ENCODE measurements around the gene PREP.
A peak's percentile ranks its signal among the peaks of the same experiment; 100 is the strongest.

PREP gene

DNA sequence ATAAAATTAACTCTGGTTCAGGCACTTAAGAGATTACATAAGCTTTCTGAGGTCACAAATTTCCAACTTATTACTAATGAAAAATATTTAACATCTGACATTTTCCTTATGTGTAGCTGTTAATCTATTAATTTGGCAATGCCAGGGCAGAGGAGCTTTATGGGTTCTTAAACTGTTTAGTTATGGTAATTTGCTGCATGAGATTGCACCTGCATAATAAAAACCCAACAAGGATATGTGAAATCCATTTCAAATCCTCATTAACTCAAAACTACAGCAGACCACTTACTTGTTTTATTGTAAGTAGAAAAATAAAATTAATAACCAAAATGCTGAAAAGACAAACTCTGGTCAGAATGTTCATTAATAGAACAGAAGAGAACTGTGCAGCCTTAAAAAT is 98.1 kb downstream of the PREP start:
- no peak for DNase-seq

DNA sequence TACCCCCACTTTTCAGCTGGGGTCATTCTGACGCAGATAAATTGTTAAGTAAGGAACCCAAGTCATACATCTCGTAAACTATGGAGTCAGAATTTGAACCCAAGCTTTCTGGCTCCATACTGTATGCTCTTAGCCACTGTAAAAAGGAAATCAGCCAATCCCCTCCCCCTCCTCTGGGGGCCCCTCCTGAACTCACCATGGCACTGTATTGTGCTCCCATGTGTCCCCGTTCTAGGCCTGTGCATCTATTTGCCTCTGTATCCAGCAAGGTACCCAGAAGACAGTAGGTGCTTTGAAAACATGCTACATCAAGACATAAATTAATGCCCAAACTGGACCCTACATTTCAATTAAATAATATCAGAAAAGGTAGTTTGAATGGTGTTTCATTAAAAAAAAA is 98.5 kb downstream of the PREP start:
- DNase-seq: no peak

DNA sequence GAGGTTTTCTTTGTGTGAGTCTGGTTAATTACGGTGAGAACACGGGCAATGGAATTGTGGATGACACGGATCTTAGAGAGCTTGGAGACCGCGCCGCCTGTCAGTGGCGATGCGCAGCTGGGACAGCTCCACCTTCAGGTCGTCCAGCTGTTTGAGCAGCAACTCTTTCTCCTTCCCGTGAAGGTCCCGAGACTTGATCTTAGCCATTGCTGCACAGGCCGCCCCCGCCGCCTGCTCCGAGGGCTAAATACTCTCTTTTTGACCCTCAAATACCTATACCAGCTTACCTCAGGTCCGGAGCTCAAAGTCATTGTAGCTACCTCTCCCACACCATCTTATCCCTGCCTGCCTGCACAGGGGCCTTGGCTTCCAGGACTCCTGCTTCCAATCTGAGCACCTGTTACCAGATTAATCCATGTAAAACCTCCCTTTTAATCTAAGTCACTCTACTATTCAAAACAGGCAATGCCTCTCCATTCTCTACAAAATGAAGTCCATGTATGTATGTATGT is 100.2 kb downstream of the PREP start:
- no peak for DNase-seq

DNA sequence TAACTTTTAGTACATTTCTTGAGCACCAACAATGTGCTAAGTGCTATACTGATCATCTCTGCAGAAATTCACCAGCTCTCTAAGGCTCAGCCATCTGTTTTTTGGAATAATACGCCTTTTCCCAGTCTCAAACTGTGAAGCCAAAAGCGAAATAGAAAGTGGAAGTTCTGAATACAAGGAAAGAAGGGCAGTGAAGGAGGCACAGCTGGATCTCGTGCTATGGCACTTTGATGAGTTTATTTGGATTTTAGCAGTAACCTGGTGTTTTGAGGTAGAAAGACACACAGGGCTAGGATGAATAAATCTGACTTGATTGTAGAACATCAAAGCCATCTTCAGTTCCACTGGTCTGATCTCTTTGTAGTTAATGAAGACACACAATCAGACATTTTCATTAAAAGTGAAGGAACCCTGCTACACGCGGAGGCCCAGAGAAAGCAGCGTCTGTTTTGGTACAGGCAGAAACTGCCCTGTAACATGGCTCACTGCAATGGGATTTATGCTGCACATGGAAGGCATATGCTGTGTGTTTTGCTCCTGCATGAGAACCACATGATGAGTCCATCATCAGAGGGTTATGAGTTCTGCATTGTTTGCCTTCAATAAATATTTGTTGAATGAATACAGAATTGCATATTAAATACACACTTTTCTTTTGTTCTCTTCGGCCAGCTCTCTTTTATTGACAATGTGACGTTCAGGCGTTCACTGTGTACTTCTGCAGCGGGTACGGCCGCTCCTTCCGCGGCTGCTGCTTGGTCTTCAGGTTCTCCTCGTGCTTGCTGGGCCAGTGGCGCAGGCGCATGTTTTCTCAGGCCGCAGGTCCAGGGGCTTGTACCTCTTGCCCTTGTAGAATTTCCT is 100.9 kb downstream of the PREP start:
- peak; percentile 10 for DNase-seq

DNA sequence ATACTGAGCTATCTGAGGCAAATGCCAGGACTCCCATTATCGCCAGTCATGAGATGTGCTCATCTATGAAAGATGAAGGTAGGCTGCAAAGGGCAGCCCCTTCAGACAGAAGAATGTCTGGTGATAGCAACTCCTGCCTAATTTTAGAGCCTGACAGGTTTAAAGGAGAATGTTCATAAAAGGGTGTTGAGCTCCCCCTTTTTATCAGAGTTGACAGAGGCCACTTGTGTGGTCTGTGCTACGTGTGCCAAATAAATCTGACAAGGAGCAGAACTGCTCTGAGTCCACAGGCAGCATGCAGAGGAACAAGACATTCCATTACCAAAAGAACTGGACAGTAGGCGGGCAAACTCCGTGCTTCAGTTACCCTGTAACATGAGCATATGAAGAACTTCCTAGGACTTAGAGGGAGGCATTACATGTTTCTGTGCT is 101.8 kb downstream of the PREP start:
- peak; percentile 24 for DNase-seq

DNA sequence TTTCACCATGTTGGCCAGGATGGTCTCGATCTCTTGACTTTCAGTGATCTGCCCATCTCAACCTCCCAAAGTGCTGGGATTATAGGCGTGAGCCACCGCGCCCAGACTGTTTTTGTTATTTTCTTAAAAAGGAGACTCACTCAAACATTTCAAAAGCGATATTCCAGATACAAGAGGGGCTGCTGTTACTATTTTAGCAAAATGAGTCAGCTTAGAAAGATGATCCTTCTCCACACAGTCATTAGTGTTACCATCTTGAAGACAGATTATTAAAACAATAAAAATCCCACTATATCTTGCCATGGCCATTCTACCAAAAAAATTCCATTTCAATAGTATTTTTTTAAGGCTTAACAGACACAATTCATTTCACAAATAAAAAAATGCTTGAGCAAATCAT is 102.8 kb downstream of the PREP start:
- peak; percentile 32 for DNase-seq

DNA sequence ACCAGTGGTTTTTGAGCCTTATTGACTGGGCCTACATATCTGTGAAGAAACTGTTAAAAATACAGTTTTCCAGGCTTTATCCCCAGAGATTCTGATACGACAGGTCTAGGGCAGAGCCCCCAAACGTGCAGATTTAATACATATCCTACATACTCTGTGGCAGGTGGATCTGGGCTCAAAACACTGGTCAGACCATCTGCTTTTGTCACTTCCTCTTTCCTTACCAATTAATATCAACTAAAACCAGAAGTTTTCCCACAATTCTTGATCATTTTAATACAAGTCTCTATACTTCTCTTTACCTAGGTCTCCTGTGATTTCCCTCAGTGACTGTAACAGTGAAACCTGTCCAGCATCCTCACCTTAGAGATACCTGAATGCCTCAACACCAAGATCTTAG is 108.8 kb downstream of the PREP start:
- DNase-seq: no peak

DNA sequence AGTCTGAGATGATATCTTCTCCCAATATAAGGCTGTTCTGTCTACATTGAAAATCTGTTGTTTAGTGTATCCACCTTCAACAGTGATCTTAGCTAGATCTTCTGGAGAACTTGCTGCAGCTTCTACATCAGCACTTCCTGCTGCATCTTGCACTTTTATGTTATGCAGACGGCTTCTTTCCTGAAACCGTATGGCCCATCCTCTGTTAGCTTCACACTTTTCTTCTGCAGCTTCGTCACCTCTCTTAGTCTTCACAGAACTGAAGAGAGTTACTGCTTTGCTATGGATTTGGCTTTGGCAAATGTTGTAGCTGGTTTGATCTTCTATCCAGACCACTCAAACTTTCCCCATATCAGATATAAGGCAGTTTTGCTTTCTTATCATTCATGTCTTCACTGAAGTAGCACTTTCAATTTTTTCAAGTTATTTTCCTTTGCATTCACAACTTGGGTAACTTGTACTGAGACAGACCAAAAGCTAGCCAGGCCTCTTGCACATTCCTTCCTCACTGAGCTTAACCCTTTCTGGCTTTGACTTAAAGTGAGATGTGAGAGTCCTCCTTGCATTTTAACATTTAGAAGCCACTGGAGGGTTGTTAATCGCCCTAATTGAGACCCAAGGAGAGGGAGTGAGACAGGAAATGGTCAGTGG is 110.1 kb downstream of the PREP start:
- DNase-seq: no peak

DNA sequence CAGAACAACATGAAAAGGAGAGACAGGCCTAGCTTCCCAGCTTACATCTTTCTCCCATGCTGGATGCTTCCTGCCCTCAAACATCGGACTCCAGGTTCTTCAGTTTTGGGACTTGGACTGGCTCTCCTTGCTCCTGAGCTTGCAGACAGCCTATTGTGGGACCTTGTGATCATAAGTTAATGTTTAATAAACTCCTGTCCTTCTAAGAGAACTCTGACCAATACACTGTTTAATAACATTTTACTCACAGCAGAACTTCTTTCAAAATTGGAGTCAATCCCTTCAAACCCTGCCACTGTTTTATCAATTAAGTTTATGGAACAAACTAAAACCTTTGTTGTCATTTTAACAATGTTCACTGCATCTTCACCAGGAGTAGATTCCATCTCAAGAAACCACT is 111.4 kb downstream of the PREP start:
- DNase-seq: no peak

DNA sequence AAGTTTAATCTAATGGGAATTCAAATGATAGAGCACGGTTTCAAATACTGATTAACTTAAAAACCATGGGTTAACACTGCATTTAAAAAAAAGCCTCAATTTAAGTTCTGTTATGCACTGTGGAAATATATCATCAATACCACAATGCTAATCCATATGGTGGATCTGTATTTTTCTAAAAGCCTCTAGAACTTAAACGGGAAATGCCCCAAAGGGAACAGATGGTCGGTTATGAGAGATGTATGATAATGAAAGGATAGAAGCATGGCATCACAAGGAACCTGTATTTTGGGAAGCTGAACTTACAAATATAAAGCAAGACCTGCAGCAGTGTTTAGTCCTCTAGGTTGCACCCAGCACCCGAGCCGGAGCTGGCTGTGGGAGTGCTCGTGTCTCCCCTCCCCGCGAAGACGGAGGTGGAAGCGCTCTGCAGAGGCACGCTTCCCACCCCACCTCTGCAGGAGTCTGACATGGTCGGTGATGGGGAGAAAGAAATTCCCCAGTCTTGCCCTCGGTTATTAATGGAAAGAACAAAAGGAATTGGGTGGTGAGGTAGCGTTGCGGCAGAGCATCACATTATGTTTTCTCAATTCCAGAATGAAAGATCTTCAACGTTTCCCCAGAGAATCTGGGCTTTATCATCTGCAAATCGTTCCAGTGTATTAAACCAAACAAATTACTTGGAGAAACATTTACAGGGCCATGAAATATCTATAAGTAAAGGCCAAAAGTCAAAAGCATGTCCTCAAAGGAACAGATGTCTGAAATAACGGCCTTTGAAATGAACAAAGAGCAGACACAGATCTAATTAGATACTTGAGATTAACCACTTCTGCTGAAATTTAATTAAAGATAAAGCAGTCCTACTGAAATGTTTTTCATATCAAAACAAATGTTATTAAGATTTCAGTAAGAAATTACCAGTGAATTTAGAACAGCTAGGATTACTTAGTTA is 120.0 kb downstream of the PREP start:
- DNase-seq: no peak

DNA sequence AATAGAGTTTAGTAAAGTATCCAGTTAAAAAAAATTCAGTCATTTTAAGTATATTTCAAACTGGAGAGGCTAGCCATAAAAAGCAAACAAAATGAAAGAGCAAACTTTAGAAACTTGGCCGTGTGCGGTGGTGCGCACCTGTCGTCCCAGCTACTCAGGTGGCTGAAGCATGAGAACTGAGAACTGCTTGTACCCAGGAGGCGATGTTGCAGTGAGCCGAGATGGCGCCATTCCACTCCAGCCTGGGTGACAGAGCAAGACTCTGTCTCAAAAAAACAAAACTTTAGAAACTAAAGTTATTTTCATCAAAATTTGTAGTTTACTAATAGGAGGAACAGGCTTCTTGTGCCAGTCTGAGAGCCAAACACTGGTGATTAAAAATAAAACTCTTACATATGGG is 122.8 kb downstream of the PREP start:
- no peak for DNase-seq

DNA sequence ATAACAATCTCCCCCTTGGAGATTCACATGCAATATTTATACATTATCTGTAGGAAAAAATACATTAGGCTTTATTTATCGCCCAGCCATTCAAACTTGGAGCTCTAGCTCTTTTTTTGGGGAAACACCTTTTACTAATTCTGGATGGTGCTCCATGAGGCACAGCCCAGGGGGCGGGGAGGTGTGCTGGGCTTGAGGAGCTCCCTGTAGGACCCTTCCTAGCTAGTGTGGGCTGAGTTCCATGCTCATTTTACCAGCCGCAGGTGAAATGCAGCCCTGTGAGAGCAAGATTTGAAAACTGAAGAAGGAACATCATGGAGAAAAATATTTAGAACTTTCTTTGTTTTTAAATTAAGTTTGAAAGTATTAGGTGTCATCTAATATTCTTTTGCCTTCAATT is 123.4 kb downstream of the PREP start:
- no peak for DNase-seq

DNA sequence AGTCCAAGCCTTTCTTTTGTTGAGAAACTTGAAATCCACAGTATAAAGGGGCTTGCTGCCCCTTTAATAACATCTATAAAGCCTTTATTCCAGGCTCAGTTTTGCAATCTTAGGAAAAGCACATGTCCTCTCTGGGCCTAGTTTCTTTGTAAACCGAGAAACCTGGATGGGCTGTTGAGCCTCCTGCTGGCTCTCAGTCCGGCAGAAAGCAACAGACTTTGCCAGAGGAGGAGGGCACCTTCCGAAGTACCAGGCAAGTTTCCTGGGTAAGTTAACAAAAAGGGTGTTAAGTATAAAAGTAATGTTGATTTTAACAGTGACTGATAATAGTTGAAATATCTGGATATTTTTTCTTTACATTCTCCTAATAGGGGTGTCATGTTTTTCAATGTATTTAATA is 124.1 kb downstream of the PREP start:
- DNase-seq: no peak

DNA sequence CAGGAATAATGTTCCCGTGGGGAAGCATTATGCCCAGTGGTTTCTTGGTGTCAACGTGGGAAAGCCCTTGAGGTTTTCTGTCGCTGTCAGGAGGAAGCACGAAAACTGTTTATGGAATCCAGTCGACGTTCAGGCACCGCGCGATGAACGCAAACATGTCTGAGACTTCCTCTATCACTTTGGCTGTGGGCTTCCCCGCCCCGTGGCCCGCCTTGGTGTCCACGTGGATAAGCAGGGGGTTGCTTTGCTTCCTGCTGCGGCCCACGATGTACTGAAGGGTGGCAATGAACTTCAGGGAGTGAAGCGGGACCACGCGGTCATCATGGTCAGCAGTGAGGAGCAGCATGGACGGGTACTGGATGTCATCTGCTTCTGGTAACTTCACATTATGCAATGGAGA is 124.8 kb downstream of the PREP start:
- DNase-seq: no peak

DNA sequence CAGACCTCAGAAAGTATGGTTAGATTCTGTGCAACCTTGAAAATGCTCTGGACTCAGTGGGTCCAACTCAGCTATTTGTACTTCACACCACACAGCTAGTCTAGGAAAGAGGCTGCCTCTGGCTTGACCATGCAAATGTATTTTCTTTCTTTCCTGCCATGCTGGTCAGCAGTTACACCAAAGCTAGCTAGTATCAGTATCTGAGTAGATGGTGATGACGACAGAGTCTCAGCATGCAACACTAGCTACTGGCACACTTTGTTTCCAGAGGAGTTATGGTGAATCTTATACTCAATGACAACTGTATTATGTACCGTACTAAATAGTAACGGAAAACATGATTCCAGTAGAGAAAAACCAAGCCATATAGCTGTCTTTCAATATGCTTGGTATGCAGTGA is 126.5 kb downstream of the PREP start:
- DNase-seq: no peak

DNA sequence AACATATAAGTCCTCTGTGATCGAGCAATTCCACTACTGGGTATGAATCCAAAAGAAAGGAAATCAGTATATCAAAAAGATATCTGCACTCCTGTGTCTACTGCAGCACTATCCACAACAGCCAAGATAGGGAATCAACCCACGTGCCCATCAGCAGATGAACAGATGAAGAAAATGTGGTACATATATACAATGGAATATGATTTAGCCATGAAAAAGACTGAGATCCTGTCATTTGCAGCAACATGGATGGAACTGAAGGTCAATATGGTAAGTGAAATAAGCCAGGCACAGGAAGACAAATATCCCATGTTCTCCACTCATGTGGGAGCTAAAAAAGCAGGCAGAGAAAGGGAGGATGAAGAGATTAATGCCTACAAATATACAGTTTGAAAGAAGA is 127.3 kb downstream of the PREP start:
- no peak for DNase-seq

DNA sequence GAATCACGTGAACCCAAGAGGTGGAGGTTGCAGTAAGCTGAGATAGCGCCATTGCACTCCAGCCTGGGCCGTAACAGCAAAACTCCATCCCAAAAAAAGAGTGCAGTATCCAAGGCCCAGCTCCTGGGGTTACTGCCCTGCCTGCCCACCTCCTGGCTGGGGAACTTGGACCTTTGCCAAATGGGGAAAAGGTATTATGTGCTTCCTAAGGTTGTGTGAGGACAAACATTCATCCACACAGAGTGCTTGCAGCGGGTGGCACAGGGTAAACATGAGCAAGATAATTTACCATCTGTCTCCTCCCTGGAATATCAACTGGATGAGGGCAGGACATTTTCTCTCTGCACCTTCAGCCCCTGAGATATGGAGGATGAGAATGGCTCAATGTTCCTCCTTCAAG is 128.2 kb downstream of the PREP start:
- no peak for DNase-seq

DNA sequence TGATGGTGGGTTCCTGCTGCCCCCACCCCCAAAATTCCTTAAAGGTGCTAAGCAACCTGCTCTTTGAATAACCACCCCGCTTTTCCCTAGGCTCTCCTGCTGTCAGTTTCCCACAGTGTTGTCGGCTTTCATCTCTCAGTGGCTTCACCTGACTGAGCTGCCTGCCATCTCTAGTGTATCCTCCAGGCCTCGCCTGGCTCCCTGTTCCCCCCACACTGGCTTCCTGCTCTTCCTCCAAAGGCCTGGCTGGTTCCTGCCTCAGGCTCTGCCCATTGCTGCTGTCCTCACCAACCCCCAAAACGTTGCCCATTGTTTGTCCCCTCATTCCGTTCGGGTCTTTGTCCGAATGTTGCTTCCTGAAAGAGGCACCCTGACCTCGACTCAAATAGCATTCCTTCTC is 129.3 kb downstream of the PREP start:
- DNase-seq: no peak

DNA sequence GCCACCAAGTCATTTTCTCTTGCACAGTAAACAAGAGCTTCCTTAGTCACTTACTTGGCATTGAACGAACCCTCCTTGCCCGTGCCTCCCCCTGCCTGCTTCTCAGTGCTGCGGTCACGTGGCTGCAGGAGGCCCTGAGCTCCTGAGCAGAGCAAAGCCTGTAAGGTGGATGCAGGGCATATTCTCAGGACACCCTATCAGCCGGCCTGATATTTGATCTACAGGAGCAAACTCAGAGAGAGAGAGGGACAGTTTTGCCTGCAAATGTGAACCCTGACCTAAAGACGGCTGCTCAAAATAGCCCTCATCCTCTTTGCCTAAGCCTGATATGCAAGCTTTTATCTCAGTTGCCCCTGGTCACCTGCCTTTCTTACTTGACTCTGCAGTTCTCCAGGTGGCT is 130.1 kb downstream of the PREP start:
- no peak for DNase-seq

DNA sequence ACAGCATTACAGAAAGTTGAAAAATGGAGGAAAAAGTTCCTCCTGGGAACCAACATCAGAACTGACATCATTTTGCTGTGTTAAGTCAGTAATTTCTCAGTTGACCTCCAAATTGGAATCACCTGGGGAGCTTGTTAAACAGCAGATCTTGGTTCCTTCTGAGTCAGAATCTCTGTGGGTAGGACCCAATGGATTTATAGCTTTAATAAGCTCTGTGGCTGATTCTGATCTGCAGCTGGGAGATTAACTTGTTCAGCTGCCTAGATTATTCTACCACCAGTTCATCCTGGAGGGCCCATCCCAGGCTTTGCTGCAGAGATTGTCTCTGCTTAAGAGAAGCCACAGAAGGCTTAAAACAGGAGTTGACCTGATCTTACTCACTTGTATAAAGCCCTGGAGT is 132.4 kb downstream of the PREP start:
- DNase-seq: no peak

DNA sequence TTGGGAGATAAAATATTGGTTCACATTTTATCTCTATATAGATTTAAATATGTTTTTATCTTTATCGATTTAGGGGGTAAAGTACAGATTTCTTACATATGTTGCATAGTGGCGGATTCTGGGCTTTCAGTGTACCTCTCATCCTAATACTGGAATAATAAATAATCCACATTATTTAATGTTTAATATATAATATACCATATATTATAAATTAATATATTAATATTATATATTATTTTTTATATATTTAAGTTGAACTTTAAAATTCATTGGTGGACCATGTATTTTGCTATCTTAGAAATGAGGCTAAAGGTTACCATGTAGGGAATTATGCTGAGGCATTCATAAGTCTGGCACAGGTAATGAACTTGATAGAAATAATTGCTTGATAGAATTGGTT is 133.5 kb downstream of the PREP start:
- no peak for DNase-seq

DNA sequence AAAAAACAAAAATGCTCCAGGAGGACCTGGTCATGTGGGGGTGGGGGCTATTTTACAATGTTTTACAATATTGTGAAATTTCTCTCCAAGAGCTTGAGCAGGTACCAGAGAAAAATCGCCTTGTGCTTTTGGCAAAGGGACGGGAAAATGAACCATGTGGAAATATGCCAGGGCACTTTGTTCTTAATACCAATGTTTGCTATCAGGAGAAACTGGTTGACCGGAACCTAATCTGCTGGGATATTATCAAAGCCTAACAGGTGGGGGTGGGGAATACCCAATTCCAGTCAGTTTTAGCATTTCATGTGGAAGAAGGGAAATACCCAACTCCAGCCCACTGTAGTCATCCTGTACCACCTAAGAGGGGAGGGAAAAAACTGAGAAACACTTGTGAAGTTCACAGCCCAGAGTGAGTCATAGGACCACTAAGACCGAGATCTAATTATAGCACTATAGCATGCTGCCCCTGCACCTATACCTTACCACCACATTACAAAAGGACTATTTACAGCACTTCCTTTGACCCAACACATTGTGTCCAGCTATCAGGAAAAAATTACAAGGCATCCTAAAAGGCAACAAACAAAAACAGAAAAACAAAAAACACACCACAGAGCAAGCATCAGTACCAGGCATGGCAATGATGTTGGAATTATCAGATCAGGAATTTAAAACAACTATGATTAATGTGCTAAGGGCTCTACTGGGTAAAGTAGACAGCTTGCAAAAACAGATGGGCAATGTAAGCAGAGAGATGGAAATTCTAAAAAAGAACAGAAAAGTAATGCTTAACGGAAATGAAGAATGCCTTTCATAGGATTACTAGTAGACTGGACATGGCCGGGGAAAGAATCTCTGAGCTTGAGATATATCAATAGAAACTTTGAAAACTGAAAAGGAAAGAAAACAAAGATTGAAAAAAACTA is 138.9 kb downstream of the PREP start:
- no peak for DNase-seq

Data from fibroblast of skin of scalp (primary cell).